Prostate gland (tissue), 2 donors: ENCODE data around the gene LUC7L3.

ENCODE experiments used
- CTCF ChIP-seq, 4 experiments: fragments of 200-600 bp in 2 of 4; fragments of 450-650 bp in 2 of 4; sonication (generic) in 2 of 4; IDR thresholded peaks; 1 replicate in 3 of 4; 2 replicates in 1 of 4; pipeline ENCODE4 v1.5.1; 2016 to 2019; ENCODE audit warnings: antibody characterized with exemption in 4 of 4, mild to moderate bottlenecking in 2 of 4, moderate library complexity in 2 of 4
- POLR2A ChIP-seq: fragments of 450-650 bp; IDR thresholded peaks from one replicate; pipeline ENCODE4 v1.6.1; 2016; ENCODE audit warnings: antibody characterized with exemption, mild to moderate bottlenecking

GRCh38 chr17:50790618-50791017, 71.2 kb downstream of the LUC7L3 start:
- TF ChIP-seq POLR2A = no peak
- TF ChIP-seq CTCF (IDR thresholded peaks at IDR 0.05) = no peak
